ENCODE measurements around the gene NUCKS1. TPM values are rescaled to one million over a fixed set of nuclear protein-coding genes. Genes with fewer than 3 reads are reported as not detected.

The NUCKS1 gene
- total RNA-seq, 2 experiments from 2014 or later = 152 to 287 TPM

DNA sequence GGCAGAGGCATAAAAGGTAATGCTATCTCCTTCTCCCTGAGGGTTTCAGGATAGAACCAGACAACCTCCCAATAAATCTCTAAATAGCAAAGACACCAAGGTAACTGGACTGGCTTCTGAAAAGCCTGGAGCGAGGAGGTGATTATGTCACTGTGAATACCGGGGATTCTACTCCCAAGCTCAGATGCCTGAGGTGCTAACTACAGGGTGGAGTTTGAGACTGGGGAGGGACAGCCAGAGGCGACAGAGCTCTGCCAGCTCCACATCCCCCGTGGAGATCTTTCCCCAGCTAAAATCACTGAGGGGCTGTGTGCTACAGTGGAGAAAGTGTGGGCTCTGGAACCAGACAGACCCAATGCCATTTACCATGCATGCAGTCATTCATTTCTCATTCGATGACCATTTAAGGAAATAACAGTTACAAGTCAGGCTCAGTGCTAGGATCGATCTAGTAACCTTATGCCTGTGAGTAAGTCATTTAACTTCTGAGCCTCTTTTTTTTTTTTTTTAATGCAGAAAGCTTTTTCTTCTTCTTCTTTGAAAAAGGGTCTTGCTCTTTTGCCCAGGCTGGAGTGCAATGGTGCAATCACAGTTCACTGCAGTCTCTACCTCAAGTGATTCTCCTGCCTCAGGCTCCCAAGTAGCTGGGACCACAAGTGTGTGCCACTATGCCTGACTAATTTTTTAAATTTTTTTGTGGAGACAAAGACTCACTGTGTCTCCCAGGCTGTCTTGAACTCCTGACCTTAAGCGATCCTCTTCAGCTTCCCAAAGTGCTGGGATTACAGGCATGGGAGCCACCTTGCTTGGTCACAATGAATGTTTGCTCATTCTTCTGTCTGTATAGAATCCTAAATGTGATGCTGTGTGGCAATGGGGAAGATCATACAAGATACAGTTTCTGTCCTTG lies 61.6 kb downstream of the NUCKS1 start:
- no peak for DNase-seq (ENCODE audit: low spot score)
- no peaks in the 10 kb centered on the region for H3K9me2 ChIP-seq (ENCODE audit: insufficient read depth, low read length)
- no peaks in the 10 kb centered on the region for H3K36me3 ChIP-seq (ENCODE audit: insufficient read depth, low read length)
- TF ChIP-seq CTCF (conservative IDR thresholded peaks at IDR 0.05; ENCODE audit: low read length) = no peak
- no peak for TF ChIP-seq EZH2phosphoT487 (IDR thresholded peaks at IDR 0.05; ENCODE audit: borderline replicate concordance, low read depth, low read length)
- H3K4me2 ChIP-seq (ENCODE audit: low read length) = no peak overlapping the region
- no peak overlapping the region for H3K4me3 ChIP-seq (ENCODE audit: low read depth, low read length, poor library complexity, severe bottlenecking)
- BruUV-seq (replicated peaks) = no TSS peak
- no peak overlapping the region for H2AFZ ChIP-seq (ENCODE audit: low read length)
- H3K4me1 ChIP-seq (ENCODE audit: insufficient read depth, low read length, poor library complexity, severe bottlenecking) = peaks cover 5% of the 10 kb centered on the region
- intact Hi-C loops (cut with micrococcal nuclease; ENCODE audit: unreplicated experiment) = no loop called here
- CTCF ChIA-PET (ENCODE audit: unreplicated experiment) = no interaction called here
- H4K20me1 ChIP-seq (ENCODE audit: insufficient read depth, low read length) = no peaks in the 10 kb centered on the region
- no peaks in the 10 kb centered on the region for H3K9me3 ChIP-seq (ENCODE audit: low read length)
- H3K79me2 ChIP-seq (ENCODE audit: insufficient read depth, low read depth, low read length) = no peaks in the 10 kb centered on the region
- POLR2A ChIA-PET = no interaction called here
- no peak overlapping the region for H3K27ac ChIP-seq (ENCODE audit: low read depth, low read length, poor library complexity, severe bottlenecking)

GRCh38 chr1:205687242-205687641 lies 62.7 kb downstream of the NUCKS1 start:
- Histone ChIP-seq H3K36me3 (ENCODE audit: insufficient read depth, low read length) (no peaks in the 10 kb centered on the region), H3K4me3 (ENCODE audit: low read depth, low read length, poor library complexity, severe bottlenecking) (no peak overlapping the region), H4K20me1 (ENCODE audit: insufficient read depth, low read length) (no peaks in the 10 kb centered on the region), H3K9me3 (ENCODE audit: low read length) (no peaks in the 10 kb centered on the region), H3K79me2 (ENCODE audit: insufficient read depth, low read depth, low read length) (no peaks in the 10 kb centered on the region), H2AFZ (ENCODE audit: low read length) (no peak overlapping the region), H3K27ac (ENCODE audit: low read depth, low read length, poor library complexity, severe bottlenecking) (no peak overlapping the region), H3K4me1 (ENCODE audit: insufficient read depth, low read length, poor library complexity, severe bottlenecking) (no peaks in the 10 kb centered on the region), H3K4me2 (ENCODE audit: low read length) (no peak overlapping the region), H3K9me2 (ENCODE audit: insufficient read depth, low read length) (no peaks in the 10 kb centered on the region)
- TF ChIP-seq EZH2phosphoT487 (IDR thresholded peaks at IDR 0.05; ENCODE audit: borderline replicate concordance, low read depth, low read length) (no peak), CTCF (conservative IDR thresholded peaks at IDR 0.05; ENCODE audit: low read length) (no peak)
- intact Hi-C loops (cut with micrococcal nuclease; ENCODE audit: unreplicated experiment) = no loop called here
- ChIA-PET POLR2A (interaction anchor here (1.1 kb wide), 1 partner anchor 9 kb away, joined by 3 read pairs; no protein-coding TSS in a partner anchor), CTCF (ENCODE audit: unreplicated experiment) (no interaction called here)
- no TSS peak for BruUV-seq (replicated peaks)
- DNase-seq (ENCODE audit: low spot score) = no peak

- no peaks in the 10 kb centered on the region for H3K9me3 ChIP-seq (ENCODE audit: low read length)
- no peak overlapping the region for H2AFZ ChIP-seq (ENCODE audit: low read length)
- H3K79me2 ChIP-seq (ENCODE audit: insufficient read depth, low read depth, low read length) = no peaks in the 10 kb centered on the region
- H3K4me2 ChIP-seq (ENCODE audit: low read length) = no peak overlapping the region
- no peak overlapping the region for H3K27ac ChIP-seq (ENCODE audit: low read depth, low read length, poor library complexity, severe bottlenecking)
- TF ChIP-seq EZH2phosphoT487 (IDR thresholded peaks at IDR 0.05; ENCODE audit: borderline replicate concordance, low read depth, low read length) (no peak), CTCF (conservative IDR thresholded peaks at IDR 0.05; ENCODE audit: low read length) (no peak)
- H3K4me1 ChIP-seq (ENCODE audit: insufficient read depth, low read length, poor library complexity, severe bottlenecking) = peaks cover 30% of the 10 kb centered on the region
- CTCF ChIA-PET (ENCODE audit: unreplicated experiment) = no interaction called here
- intact Hi-C loops (cut with micrococcal nuclease; ENCODE audit: unreplicated experiment) = no loop called here
- no peaks in the 10 kb centered on the region for H4K20me1 ChIP-seq (ENCODE audit: insufficient read depth, low read length)
- H3K9me2 ChIP-seq (ENCODE audit: insufficient read depth, low read length) = no peaks in the 10 kb centered on the region
- H3K4me3 ChIP-seq (ENCODE audit: low read depth, low read length, poor library complexity, severe bottlenecking) = no peak overlapping the region
- POLR2A ChIA-PET = interaction anchor here (1.0 kb wide), 1 partner anchor 12 kb away, joined by 3 read pairs; no protein-coding TSS in a partner anchor
- no TSS peak for BruUV-seq (replicated peaks)
- H3K36me3 ChIP-seq (ENCODE audit: insufficient read depth, low read length) = no peaks in the 10 kb centered on the region
- DNase-seq (ENCODE audit: low spot score) = no peak
These were observed 68.6 kb downstream of the NUCKS1 start for GRCh38 chr1:205681364-205681763.
